GM23248 (cell line): ENCODE measurements around the gene IKBIP. TPM values are rescaled to one million over a fixed set of nuclear protein-coding genes. Genes with fewer than 3 reads are reported as not detected.

Source experiments
- DNase-seq: peaks from one replicate; pipeline ENCODE4 v3.0.0-alpha.2; 2015
- H2AFZ ChIP-seq: fragments of 200-600 bp; sonication (generic); 2 replicates; pipeline ENCODE4 v1.6.1; 2016; ENCODE audit warnings: antibody characterized with exemption
- H3F3A ChIP-seq: fragments of 200-600 bp; sonication (generic); 2 replicates; pipeline ENCODE4 v1.6.1; 2016; ENCODE audit warnings: mild to moderate bottlenecking, antibody characterized with exemption, mixed run types; ENCODE audit not compliant: insufficient read depth
- H3K27ac ChIP-seq: fragments of 200-600 bp; sonication (generic); 2 replicates; pipeline ENCODE4 v1.5.1; 2016; ENCODE audit warnings: mild to moderate bottlenecking
- H3K27me3 ChIP-seq: fragments of 200-600 bp; sonication (generic); replicated peaks from 2 replicates; pipeline ENCODE4 v1.6.1; 2016; ENCODE audit warnings: mild to moderate bottlenecking; ENCODE audit not compliant: insufficient read depth
- H3K36me3 ChIP-seq: fragments of 200-600 bp; sonication (generic); 2 replicates; pipeline ENCODE4 v1.6.1; 2016; ENCODE audit warnings: low read depth, mild to moderate bottlenecking
- H3K4me1 ChIP-seq: fragments of 200-600 bp; sonication (generic); 2 replicates; pipeline ENCODE4 v1.6.1; 2016; ENCODE audit warnings: mild to moderate bottlenecking; ENCODE audit not compliant: insufficient read depth
- H3K4me2 ChIP-seq: fragments of 200-600 bp; sonication (generic); one replicate; pipeline ENCODE4 v1.6.1; 2016; ENCODE audit warnings: mild to moderate bottlenecking; ENCODE audit not compliant: unreplicated experiment
- H3K4me3 ChIP-seq: fragments of 200-600 bp; sonication (generic); 2 replicates; pipeline ENCODE4 v1.5.1; 2016; ENCODE audit warnings: mild to moderate bottlenecking
- H3K79me2 ChIP-seq: fragments of 200-600 bp; sonication (generic); 2 replicates; pipeline ENCODE4 v1.6.1; 2016; ENCODE audit warnings: mild to moderate bottlenecking; ENCODE audit not compliant: insufficient read depth
- H3K9ac ChIP-seq: fragments of 200-600 bp; sonication (generic); 2 replicates; pipeline ENCODE4 v1.6.1; 2016; ENCODE audit warnings: mild to moderate bottlenecking
- H3K9me2 ChIP-seq: fragments of 200-600 bp; sonication (generic); 2 replicates; pipeline ENCODE4 v1.6.1; 2016; ENCODE audit warnings: mixed run types, mild to moderate bottlenecking, moderate library complexity; ENCODE audit not compliant: insufficient read depth
- H3K9me3 ChIP-seq: fragments of 200-600 bp; sonication (generic); one replicate; pipeline ENCODE4 v1.6.1; 2017; ENCODE audit warnings: low read depth
- H4K20me1 ChIP-seq: fragments of 200-600 bp; sonication (generic); 2 replicates; pipeline ENCODE4 v1.6.0; 2016; ENCODE audit not compliant: insufficient read depth
- EZH2 ChIP-seq: fragments of 200-600 bp; sonication (generic); IDR thresholded peaks from 2 replicates; pipeline ENCODE4 v1.6.1; 2018; ENCODE audit warnings: antibody characterized with exemption, mild to moderate bottlenecking; ENCODE audit not compliant: insufficient read depth, poor library complexity, severe bottlenecking
- EZH2phosphoT487 ChIP-seq: fragments of 200-600 bp; sonication (generic); IDR thresholded peaks from 2 replicates; pipeline ENCODE4 v1.6.1; 2018; ENCODE audit warnings: antibody characterized with exemption, moderate library complexity, mild to moderate bottlenecking, low read depth; ENCODE audit not compliant: insufficient read depth
- whole genome bisulfite sequencing, 2 experiments: methylation state at CpG; one replicate each; pipeline ENCODE4 v1.1.6; 2015 to 2017; ENCODE audit warnings: low lambda C conversion rate in 2 of 2, low coverage in 1 of 2; ENCODE audit errors: missing lambda C conversion rate in 2 of 2; 5-methylcytosine and 5-hydroxymethylcytosine counted together
- in situ Hi-C: fragments of 300-500 bp; cut with MboI; formaldehyde crosslinking; loops from 2 replicates; pipeline ENCODE4 v1.15.0; 2020
- polyA plus RNA-seq: library from polyadenylated mRNA; unstranded; fragments of >200 nt; fragmentation: Nextera tagmentation; extraction: Ambion mirVana; gene quantifications from 2 replicates; pipeline ENCODE4 v1.2.1, GENCODE V29; 2016
- total RNA-seq: library from RNA; depleted of rRNA; stranded (reverse); fragments of >200 nt; shearing (Covaris generic); gene quantifications from 2 replicates; pipeline ENCODE4 v1.2.3, GENCODE V29; 2014

The IKBIP gene
- total and polyA plus RNA-seq, 2 experiments from 2014 or later, result 122 to 125 TPM

DNA sequence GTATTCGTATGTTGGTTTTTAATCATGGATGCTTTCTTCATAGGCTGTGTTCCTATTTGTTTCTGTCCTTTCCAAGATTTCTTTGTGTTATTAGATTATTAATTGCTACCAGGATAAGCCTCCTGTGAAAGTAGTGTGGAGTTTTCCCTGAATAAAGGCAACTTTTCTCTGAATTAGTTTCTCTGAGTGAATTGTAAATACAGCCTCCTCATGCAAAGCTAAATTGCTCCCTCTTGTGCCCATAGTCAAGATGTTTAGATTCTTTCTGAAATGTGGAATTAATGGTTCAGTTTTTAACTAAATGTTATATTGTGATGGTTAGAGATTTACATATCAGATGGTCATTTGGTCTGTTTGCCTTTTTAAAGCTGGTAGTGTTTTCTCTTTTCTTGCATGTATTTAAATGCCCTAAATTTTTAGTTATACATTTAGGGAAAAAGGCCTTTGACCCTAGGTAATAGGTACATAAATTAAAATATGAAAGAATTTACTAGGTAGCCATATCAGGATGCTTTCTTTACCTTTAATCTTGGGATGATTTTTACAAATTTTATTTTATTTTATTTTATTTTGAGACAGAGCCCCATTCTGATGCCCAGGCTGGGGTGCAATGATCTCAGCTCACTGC lies 9.4 kb upstream of the IKBIP start:
- no peak overlapping the region for H2AFZ ChIP-seq
- H3K36me3 ChIP-seq, result peaks cover 39% of the 10 kb centered on the region
- H3K4me3 ChIP-seq, result no peak overlapping the region
- no peaks in the 10 kb centered on the region for H3K9me2 ChIP-seq
- peaks cover 76% of the 10 kb centered on the region for H3K79me2 ChIP-seq
- H3F3A ChIP-seq, result no peaks in the 10 kb centered on the region
- H3K4me2 ChIP-seq, result no peak overlapping the region
- H4K20me1 ChIP-seq, result no peaks in the 10 kb centered on the region
- no peak overlapping the region for H3K27ac ChIP-seq
- no peaks in the 10 kb centered on the region for H3K4me1 ChIP-seq
- H3K9me3 ChIP-seq, result no peaks in the 10 kb centered on the region
- WGBS, 2 experiments, result 96 to 97% methylated on average over 1 of the region's 1 CpG
- no peak overlapping the region for H3K9ac ChIP-seq
- TF ChIP-seq EZH2 (no peak), EZH2phosphoT487 (no peak)
- in situ Hi-C loops, result no loop called here
- DNase-seq, result peak; percentile 78
- H3K27me3 ChIP-seq, result no peaks in the 10 kb centered on the region

DNA sequence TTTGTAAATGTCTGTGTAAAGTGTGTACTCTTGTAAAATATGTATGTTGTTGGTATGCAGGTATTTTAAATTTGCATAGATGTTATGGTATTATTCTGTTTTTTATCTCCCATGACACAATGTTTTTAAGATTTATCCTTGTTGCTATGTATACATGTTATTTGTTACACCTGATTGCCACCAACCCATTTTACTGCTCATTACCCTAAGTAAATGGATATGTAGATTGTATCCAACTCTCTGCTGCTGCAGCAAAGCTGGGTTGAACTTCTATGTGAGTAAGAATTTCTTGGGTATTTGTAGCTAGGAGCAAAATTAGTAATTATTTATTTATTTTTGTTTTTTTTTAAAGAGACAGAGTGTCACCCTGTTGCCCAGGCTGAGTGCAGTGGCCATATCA lies 6.7 kb upstream of the IKBIP start:
- Histone ChIP-seq H3K4me2 (no peak overlapping the region), H2AFZ (no peak overlapping the region), H3K4me1 (peaks cover 4% of the 10 kb centered on the region; the same call in 1 of the 2 replicates), H3K4me3 (no peak overlapping the region), H3K9me2 (no peaks in the 10 kb centered on the region), H3K9me3 (no peaks in the 10 kb centered on the region), H3F3A (no peaks in the 10 kb centered on the region), H3K9ac (no peak overlapping the region), H4K20me1 (no peaks in the 10 kb centered on the region), H3K79me2 (peaks cover 87% of the 10 kb centered on the region), H3K27me3 (no peaks in the 10 kb centered on the region), H3K36me3 (peaks cover 33% of the 10 kb centered on the region), H3K27ac (no peak overlapping the region)
- DNase-seq, result peak; percentile 30
- in situ Hi-C loops, result no loop called here
- TF ChIP-seq EZH2phosphoT487 (no peak), EZH2 (no peak)

DNA sequence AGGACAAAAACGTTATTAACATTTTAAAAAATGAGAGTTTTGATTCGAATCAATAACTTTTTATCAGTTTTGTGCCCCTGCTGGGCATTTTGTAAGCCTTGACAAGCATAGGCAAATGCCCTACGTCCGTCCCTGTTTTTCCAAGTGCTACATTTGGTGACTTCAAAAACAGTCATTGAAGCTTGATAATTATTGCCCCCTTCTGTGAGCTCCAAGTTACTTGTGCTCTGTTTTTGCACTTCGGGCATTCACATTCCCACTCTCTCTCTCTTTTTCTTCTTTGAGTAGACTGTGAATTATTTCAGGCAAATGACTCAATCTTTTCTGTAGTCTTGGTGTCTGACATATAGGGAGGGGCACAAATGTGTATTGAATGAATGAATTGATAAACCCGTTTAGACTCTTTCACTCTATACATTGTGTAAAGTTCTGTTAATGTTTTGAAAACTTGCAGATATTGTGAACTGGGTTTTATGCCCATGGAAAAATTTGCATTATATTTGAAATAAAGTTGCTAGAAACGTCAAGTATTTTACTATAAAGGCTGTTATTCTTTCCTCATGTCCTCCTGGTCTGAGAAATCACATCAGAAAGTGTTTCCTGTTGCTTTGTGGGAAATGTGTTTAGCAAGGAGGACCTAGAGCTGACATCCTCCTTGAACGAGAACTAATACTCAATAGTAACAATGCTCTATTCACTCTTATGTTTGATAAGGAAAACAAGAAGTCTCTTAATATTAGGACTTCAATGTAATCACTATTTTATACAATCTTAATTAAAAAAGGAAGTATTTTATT lies 1.9 kb upstream of the IKBIP start:
- H3K79me2 ChIP-seq, result peaks cover 94% of the 10 kb centered on the region
- peaks cover 20% of the 10 kb centered on the region for H3K4me1 ChIP-seq
- peak; percentile 63 for DNase-seq
- H3K9ac ChIP-seq, result peak overlapping the region; percentile 99
- TF ChIP-seq EZH2 (no peak), EZH2phosphoT487 (no peak)
- H3K27me3 ChIP-seq, result no peaks in the 10 kb centered on the region
- peaks cover 9% of the 10 kb centered on the region for H3F3A ChIP-seq
- no peaks in the 10 kb centered on the region for H4K20me1 ChIP-seq
- in situ Hi-C loops, result loop anchor here (10.0 kb wide), 1 partner anchor 222 kb away; no protein-coding TSS in a partner anchor
- H2AFZ ChIP-seq, result peak overlapping the region; percentile 77
- H3K27ac ChIP-seq, result peak overlapping the region; percentile 99
- peaks cover 20% of the 10 kb centered on the region for H3K36me3 ChIP-seq
- H3K4me3 ChIP-seq, result peak overlapping the region; percentile 86
- H3K9me2 ChIP-seq, result no peaks in the 10 kb centered on the region
- peak overlapping the region; percentile 93 for H3K4me2 ChIP-seq
- 0 to 1% methylated on average over 8 of the region's 8 CpGs for WGBS, 2 experiments
- H3K9me3 ChIP-seq, result no peaks in the 10 kb centered on the region

DNA sequence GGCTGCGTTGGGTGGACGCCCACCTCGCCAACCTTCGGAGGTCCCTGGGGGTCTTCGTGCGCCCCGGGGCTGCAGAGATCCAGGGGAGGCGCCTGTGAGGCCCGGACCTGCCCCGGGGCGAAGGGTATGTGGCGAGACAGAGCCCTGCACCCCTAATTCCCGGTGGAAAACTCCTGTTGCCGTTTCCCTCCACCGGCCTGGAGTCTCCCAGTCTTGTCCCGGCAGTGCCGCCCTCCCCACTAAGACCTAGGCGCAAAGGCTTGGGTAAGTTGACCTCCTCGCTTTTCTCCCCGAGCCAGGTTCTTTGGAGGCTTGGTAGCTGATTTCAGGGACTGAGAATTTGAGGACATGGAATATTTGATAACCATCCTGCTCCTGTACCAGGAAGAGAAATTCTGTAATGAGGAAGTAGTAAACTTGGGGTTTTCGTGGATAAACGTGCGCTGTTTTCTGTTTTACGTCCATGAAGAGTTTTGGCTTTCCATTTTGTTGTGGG lies 1.0 kb upstream of the IKBIP start:
- no peaks in the 10 kb centered on the region for H3K27me3 ChIP-seq
- H3K27ac ChIP-seq, result peak overlapping the region; percentile 99
- peak overlapping the region; percentile 99 for H3K9ac ChIP-seq
- H3F3A ChIP-seq, result peaks cover 9% of the 10 kb centered on the region
- H3K79me2 ChIP-seq, result peaks cover 95% of the 10 kb centered on the region
- no peaks in the 10 kb centered on the region for H3K9me2 ChIP-seq
- H2AFZ ChIP-seq, result peak overlapping the region; percentile 77
- in situ Hi-C loops, result loop anchor here (10.0 kb wide), 1 partner anchor 221 kb away; no protein-coding TSS in a partner anchor
- H3K4me2 ChIP-seq, result peak overlapping the region; percentile 93
- H3K36me3 ChIP-seq, result peaks cover 13% of the 10 kb centered on the region
- WGBS, 2 experiments, result 2% methylated on average over 19 to 20 of the region's 24 CpGs
- TF ChIP-seq EZH2phosphoT487, result no peak
- no peak for TF ChIP-seq EZH2
- peak; percentile 48 for DNase-seq
- H3K9me3 ChIP-seq, result no peaks in the 10 kb centered on the region
- no peaks in the 10 kb centered on the region for H4K20me1 ChIP-seq
- H3K4me1 ChIP-seq, result peaks cover 21% of the 10 kb centered on the region
- peak overlapping the region; percentile 86 for H3K4me3 ChIP-seq
